Breast epithelium (tissue), 4 donors: ENCODE data around the gene MEMO1. TPM values are rescaled to one million over a fixed set of nuclear protein-coding genes. Genes with fewer than 3 reads are reported as not detected.
"Not testable (repeated sequence)": the region's sequence is repeated elsewhere in the genome, so short reads cannot be mapped to it uniquely, and the experiment has no call there.

Source experiments
- DNase-seq, 2 donors: peaks; one replicate each; pipeline ENCODE4 v3.0.0-alpha.2; 2019; ENCODE audit warnings: low spot score in 2 of 2
- H3K27ac ChIP-seq, 2 donors: fragments of 200-600 bp; sonication (generic) in 1 of 2; one replicate each; pipeline ENCODE4 v1.5.1; 2016 to 2019; ENCODE audit warnings: mild to moderate bottlenecking in 1 of 2
- H3K27me3 ChIP-seq, 2 donors: fragments of 200-600 bp; sonication (generic) in 1 of 2; one replicate each; pipeline versions ENCODE4 v1.5.1 to v1.6.0; 2017 to 2019; ENCODE audit warnings: control low read depth in 1 of 2, mild to moderate bottlenecking in 1 of 2
- H3K36me3 ChIP-seq: fragments of 200-600 bp; one replicate; pipeline ENCODE4 v1.5.1; 2019
- H3K4me1 ChIP-seq, 2 donors: fragments of 200-600 bp; sonication (generic); one replicate each; pipeline ENCODE4 v1.5.1; 2016 to 2019; ENCODE audit warnings: control low read depth in 1 of 2
- H3K4me3 ChIP-seq, 3 donors: fragments of 200-600 bp; sonication (generic); 1 replicate in 2 of 3; 2 replicates in 1 of 3; pipeline ENCODE4 v1.5.1; 2016 to 2019; ENCODE audit warnings: mild to moderate bottlenecking in 3 of 3, moderate library complexity in 2 of 3
- H3K9me3 ChIP-seq, 2 donors: fragments of 200-600 bp; sonication (generic) in 1 of 2; one replicate each; pipeline ENCODE4 v1.5.1; 2016 to 2019; ENCODE audit warnings: control low read depth in 1 of 2
- CTCF ChIP-seq, 3 donors: fragments of 450-650 bp; IDR thresholded peaks; one replicate each; pipeline ENCODE4 v1.5.1; 2016 to 2017; ENCODE audit warnings: antibody characterized with exemption in 3 of 3, mild to moderate bottlenecking in 3 of 3, moderate library complexity in 3 of 3
- POLR2A ChIP-seq: fragments of 450-650 bp; IDR thresholded peaks from one replicate; pipeline ENCODE4 v1.6.1; 2016; ENCODE audit warnings: antibody characterized with exemption, mild to moderate bottlenecking, moderate library complexity
- POLR2AphosphoS5 ChIP-seq, 3 donors: sonication (generic); formaldehyde crosslinking; IDR thresholded peaks; one replicate each; pipeline ENCODE4 v1.6.1; 2017; ENCODE audit warnings: antibody characterized with exemption in 3 of 3
- intact Hi-C: fragments of 100-400 bp; cut with DNase I; formaldehyde crosslinking; loops from one replicate; pipeline ENCODE4 v1.15.1; 2023; ENCODE audit warnings: low total_unique reads
- total RNA-seq, 3 donors: library from RNA; depleted of rRNA; stranded (reverse); fragments of >200 nt; gene quantifications; one replicate each; pipeline ENCODE4 v1.1.0, GENCODE V29; 2016

MEMO1 gene
- total RNA-seq, 3 donors from 2014 or later = 26.1 to 28.8 (median 26.1) TPM

- Histone ChIP-seq H3K27me3 (no peaks in the 10 kb centered on the region), H3K4me1 (no peaks in the 10 kb centered on the region), H3K4me3 (no peak overlapping the region), H3K36me3 (no peaks in the 10 kb centered on the region), H3K9me3 (no peaks in the 10 kb centered on the region), H3K27ac (no peak overlapping the region)
- no peak for TF ChIP-seq POLR2AphosphoS5 (IDR thresholded peaks at IDR 0.05)
- TF ChIP-seq CTCF (IDR thresholded peaks at IDR 0.05) = no peak
- TF ChIP-seq POLR2A = no peak
- DNase-seq = no peak
- intact Hi-C loops = no loop called here
Observed at GRCh38 chr2:31973665-31974064, 37.1 kb downstream of the MEMO1 start.

- H3K36me3 ChIP-seq = no peaks in the 10 kb centered on the region
- H3K9me3 ChIP-seq = no peaks in the 10 kb centered on the region
- H3K27me3 ChIP-seq = no peaks in the 10 kb centered on the region
- intact Hi-C loops = no loop called here
- no peaks in the 10 kb centered on the region for H3K4me1 ChIP-seq
- no peak overlapping the region for H3K27ac ChIP-seq
- no peak overlapping the region for H3K4me3 ChIP-seq
- DNase-seq = no peak
- TF ChIP-seq POLR2A (no peak), CTCF (IDR thresholded peaks at IDR 0.05) (no peak), POLR2AphosphoS5 (IDR thresholded peaks at IDR 0.05) (no peak)
Observed at GRCh38 chr2:31972059-31972458, 38.7 kb downstream of the MEMO1 start.

GRCh38 chr2:31969178-31969577 lies 41.6 kb downstream of the MEMO1 start:
- no peaks in the 10 kb centered on the region for H3K9me3 ChIP-seq
- no peaks in the 10 kb centered on the region for H3K4me1 ChIP-seq
- no peak overlapping the region for H3K4me3 ChIP-seq
- DNase-seq = no peak
- intact Hi-C loops = no loop called here
- H3K27ac ChIP-seq = no peak overlapping the region
- H3K27me3 ChIP-seq = no peaks in the 10 kb centered on the region
- TF ChIP-seq POLR2AphosphoS5 (IDR thresholded peaks at IDR 0.05) (no peak), CTCF (IDR thresholded peaks at IDR 0.05) (no peak)
- no peaks in the 10 kb centered on the region for H3K36me3 ChIP-seq

- no peaks in the 10 kb centered on the region for H3K36me3 ChIP-seq
- no peak for TF ChIP-seq POLR2A
- no peak for TF ChIP-seq POLR2AphosphoS5 (IDR thresholded peaks at IDR 0.05)
- no peak for TF ChIP-seq CTCF (IDR thresholded peaks at IDR 0.05)
- H3K9me3 ChIP-seq = no peaks in the 10 kb centered on the region
- H3K27me3 ChIP-seq = no peaks in the 10 kb centered on the region
- no peaks in the 10 kb centered on the region for H3K4me1 ChIP-seq
- no peak for DNase-seq
- no peak overlapping the region for H3K27ac ChIP-seq
- intact Hi-C loops = no loop called here
- no peak overlapping the region for H3K4me3 ChIP-seq
Observed at GRCh38 chr2:31967790-31968189, 43.0 kb downstream of the MEMO1 start.

GRCh38 chr2:31966402-31966801 lies 44.4 kb downstream of the MEMO1 start:
- H3K27me3 ChIP-seq, intact Hi-C loops, DNase-seq: not testable (repeated sequence)

GRCh38 chr2:31965094-31965493 lies 45.7 kb downstream of the MEMO1 start:
- no peaks in the 10 kb centered on the region for H3K27me3 ChIP-seq
- H3K36me3 ChIP-seq = no peaks in the 10 kb centered on the region
- no peak overlapping the region for H3K27ac ChIP-seq
- no peaks in the 10 kb centered on the region for H3K9me3 ChIP-seq
- intact Hi-C loops = no loop called here
- H3K4me3 ChIP-seq = no peak overlapping the region
- DNase-seq = no peak
- H3K4me1 ChIP-seq = no peaks in the 10 kb centered on the region
- TF ChIP-seq POLR2AphosphoS5 (IDR thresholded peaks at IDR 0.05) (no peak), CTCF (IDR thresholded peaks at IDR 0.05) (no peak), POLR2A (no peak)

More at GRCh38 chr2:31966402-31966801, 44.4 kb downstream of the MEMO1 start:
- H3K4me3 ChIP-seq, H3K36me3 ChIP-seq, H3K4me1 ChIP-seq, H3K9me3 ChIP-seq, H3K27ac ChIP-seq: not testable (repeated sequence)
